ENCODE data around the gene SDF4.

The SDF4 gene

GRCh38 chr1:1206376-1206965 is 25.3 kb downstream of the SDF4 start, which contains the start of gene TNFRSF18:
TNFRSF18 (minus strand) TSS chr1:1206592; CDS start chr1:1206571, 21 bp downstream.
- Histone ChIP-seq H3K36me3 (replicated peaks in 1 of 2; ENCODE audit: control insufficient read depth in 2 of 2, insufficient read depth in 2 of 2, low read length in 2 of 2) (no peaks in the 10 kb centered on the region), H2BK12ac (ENCODE audit: low read length) (peak within 1 kb of the TSS; percentile 84), H3K4me2 (ENCODE audit: insufficient read depth, low read length, poor library complexity, severe bottlenecking) (peak within 1 kb of the TSS; percentile 73), H2BK5ac (ENCODE audit: low read length) (peak within 1 kb of the TSS; percentile 66), H3K4me3 (ENCODE audit: low read length in 2 of 2) (peak within 1 kb of the TSS in 1 of 2 donors; percentile 60), H4K8ac (ENCODE audit: low read depth, low read length) (peak within 1 kb of the TSS; percentile 17), H3K79me1 (ENCODE audit: low read depth, low read length) (peaks cover 4% of the 10 kb centered on the region), H3K27me3 (ENCODE audit: control insufficient read depth in 3 of 3, insufficient read depth in 3 of 3, low read depth in 1 of 3, low read length in 3 of 3) (peaks cover 0 to 42% (median 23%) of the 10 kb centered on the region in 3 experiments), H4K91ac (ENCODE audit: low read depth, low read length, poor library complexity) (no peak within 1 kb of the TSS), H3K4me1 (ENCODE audit: control insufficient read depth in 2 of 2, insufficient read depth in 1 of 2, low read depth in 1 of 2, low read length in 2 of 2) (peaks cover 5% of the 10 kb centered on the region in 2 donors), H3K9me3 (replicated peaks in 1 of 2; ENCODE audit: control insufficient read depth in 2 of 2, insufficient read depth in 1 of 2, low read depth in 1 of 2, low read length in 2 of 2) (no peaks in the 10 kb centered on the region), H2AFZ (ENCODE audit: low read length) (no peak within 1 kb of the TSS), H2AK5ac (ENCODE audit: low read depth, low read length) (peak within 1 kb of the TSS; percentile 96), H2BK15ac (ENCODE audit: low read length) (peak within 1 kb of the TSS; percentile 89), H2BK120ac (ENCODE audit: low read depth, low read length) (peak within 1 kb of the TSS; percentile 72), H3K4ac (ENCODE audit: low read length) (no peak within 1 kb of the TSS), H3K23ac (ENCODE audit: low read depth, low read length, poor library complexity) (peak within 1 kb of the TSS; percentile 89), H3K9ac (ENCODE audit: low read depth, low read length, poor library complexity) (peak within 1 kb of the TSS; percentile 60), H3K14ac (ENCODE audit: low read length) (peak within 1 kb of the TSS; percentile 47), H3K18ac (ENCODE audit: low read length) (peak within 1 kb of the TSS; percentile 91), H3K27ac (replicated peaks; ENCODE audit: low read length) (no peak within 1 kb of the TSS)
- DNase-seq (ENCODE audit: low spot score): peak; percentile 30
- no CpG with 5 or more reads among the region's 49 CpGs for WGBS, 2 donors (ENCODE audit: extremely low coverage in 2 of 2, insufficient read length in 2 of 2, insufficient replicate concordance in 1 of 2)

GRCh38 chr1:1205769-1206375 is 25.9 kb downstream of the SDF4 start:
- Histone ChIP-seq H2BK12ac (ENCODE audit: low read length) (no peak overlapping the region), H2BK120ac (ENCODE audit: low read depth, low read length) (peak overlapping the region; percentile 18), H3K4me1 (ENCODE audit: control insufficient read depth in 2 of 2, insufficient read depth in 1 of 2, low read depth in 1 of 2, low read length in 2 of 2) (peaks cover 5 to 9% of the 10 kb centered on the region in 2 donors), H3K36me3 (replicated peaks in 1 of 2; ENCODE audit: control insufficient read depth in 2 of 2, insufficient read depth in 2 of 2, low read length in 2 of 2) (no peaks in the 10 kb centered on the region), H3K18ac (ENCODE audit: low read length) (peak overlapping the region; percentile 91), H2BK15ac (ENCODE audit: low read length) (peak overlapping the region; percentile 64), H3K27me3 (ENCODE audit: control insufficient read depth in 3 of 3, insufficient read depth in 3 of 3, low read depth in 1 of 3, low read length in 3 of 3) (peaks cover 0 to 42% (median 23%) of the 10 kb centered on the region in 3 experiments), H3K4me3 (ENCODE audit: low read length in 2 of 2) (peak overlapping the region in 1 of 2 donors; percentile 60), H2AFZ (ENCODE audit: low read length) (no peak overlapping the region), H3K4me2 (ENCODE audit: insufficient read depth, low read length, poor library complexity, severe bottlenecking) (peak overlapping the region; percentile 73), H4K91ac (ENCODE audit: low read depth, low read length, poor library complexity) (no peak overlapping the region), H3K4ac (ENCODE audit: low read length) (no peak overlapping the region), H3K14ac (ENCODE audit: low read length) (peak overlapping the region; percentile 47), H3K27ac (replicated peaks; ENCODE audit: low read length) (no peak overlapping the region), H3K23ac (ENCODE audit: low read depth, low read length, poor library complexity) (peak overlapping the region; percentile 89), H3K79me1 (ENCODE audit: low read depth, low read length) (peaks cover 3% of the 10 kb centered on the region), H2AK5ac (ENCODE audit: low read depth, low read length) (peak overlapping the region; percentile 96), H3K9ac (ENCODE audit: low read depth, low read length, poor library complexity) (peak overlapping the region; percentile 60), H3K9me3 (replicated peaks in 1 of 2; ENCODE audit: control insufficient read depth in 2 of 2, insufficient read depth in 1 of 2, low read depth in 1 of 2, low read length in 2 of 2) (no peaks in the 10 kb centered on the region), H2BK5ac (ENCODE audit: low read length) (peak overlapping the region; percentile 66), H4K8ac (ENCODE audit: low read depth, low read length) (peak overlapping the region; percentile 17)
- DNase-seq (ENCODE audit: low spot score): no peak
- no CpG with 5 or more reads among the region's 31 CpGs for WGBS, 2 donors (ENCODE audit: extremely low coverage in 2 of 2, insufficient read length in 2 of 2, insufficient replicate concordance in 1 of 2)

- Histone ChIP-seq H3K27me3 (ENCODE audit: control insufficient read depth in 3 of 3, insufficient read depth in 3 of 3, low read depth in 1 of 3, low read length in 3 of 3) (peaks cover 0 to 41% (median 27%) of the 10 kb centered on the region in 3 experiments), H3K9me3 (replicated peaks in 1 of 2; ENCODE audit: control insufficient read depth in 2 of 2, insufficient read depth in 1 of 2, low read depth in 1 of 2, low read length in 2 of 2) (no peaks in the 10 kb centered on the region), H2BK12ac (ENCODE audit: low read length) (no peak overlapping the region)
These were observed 26.6 kb downstream of the SDF4 start for GRCh38 chr1:1204998-1205768.

More at GRCh38 chr1:1204998-1205768, 26.6 kb downstream of the SDF4 start:
- no CpG with 5 or more reads among the region's 19 CpGs for WGBS, 2 donors (ENCODE audit: extremely low coverage in 2 of 2, insufficient read length in 2 of 2, insufficient replicate concordance in 1 of 2)
- Histone ChIP-seq H3K23ac (ENCODE audit: low read depth, low read length, poor library complexity) (peak overlapping the region; percentile 89), H3K14ac (ENCODE audit: low read length) (no peak overlapping the region), H3K27ac (replicated peaks; ENCODE audit: low read length) (no peak overlapping the region), H3K9ac (ENCODE audit: low read depth, low read length, poor library complexity) (peak overlapping the region; percentile 7), H3K18ac (ENCODE audit: low read length) (peak overlapping the region; percentile 91), H2BK5ac (ENCODE audit: low read length) (no peak overlapping the region), H3K4ac (ENCODE audit: low read length) (no peak overlapping the region), H3K4me3 (ENCODE audit: low read length in 2 of 2) (no peak overlapping the region), H2AK5ac (ENCODE audit: low read depth, low read length) (peak overlapping the region; percentile 96), H4K8ac (ENCODE audit: low read depth, low read length) (peak overlapping the region; percentile 17), H3K36me3 (replicated peaks in 1 of 2; ENCODE audit: control insufficient read depth in 2 of 2, insufficient read depth in 2 of 2, low read length in 2 of 2) (no peaks in the 10 kb centered on the region), H2AFZ (ENCODE audit: low read length) (no peak overlapping the region), H3K4me2 (ENCODE audit: insufficient read depth, low read length, poor library complexity, severe bottlenecking) (no peak overlapping the region), H4K91ac (ENCODE audit: low read depth, low read length, poor library complexity) (no peak overlapping the region), H3K79me1 (ENCODE audit: low read depth, low read length) (peaks cover 3% of the 10 kb centered on the region), H2BK15ac (ENCODE audit: low read length) (peak overlapping the region; percentile 64), H3K4me1 (ENCODE audit: control insufficient read depth in 2 of 2, insufficient read depth in 1 of 2, low read depth in 1 of 2, low read length in 2 of 2) (peaks cover 8 to 15% of the 10 kb centered on the region in 2 donors), H2BK120ac (ENCODE audit: low read depth, low read length) (peak overlapping the region; percentile 18)
- DNase-seq (ENCODE audit: low spot score): no peak

Data from neuronal stem cell (in vitro differentiated cells).